ENCODE measurements around the gene UGP2. TPM values are rescaled to one million over a fixed set of nuclear protein-coding genes. Genes with fewer than 3 reads are reported as not detected.
"Not testable (repeated sequence)": the region's sequence is repeated elsewhere in the genome, so short reads cannot be mapped to it uniquely, and the experiment has no call there.

UGP2 gene
- total and polyA plus RNA-seq, 5 donors: 210 to 276 (median 271) TPM

DNA sequence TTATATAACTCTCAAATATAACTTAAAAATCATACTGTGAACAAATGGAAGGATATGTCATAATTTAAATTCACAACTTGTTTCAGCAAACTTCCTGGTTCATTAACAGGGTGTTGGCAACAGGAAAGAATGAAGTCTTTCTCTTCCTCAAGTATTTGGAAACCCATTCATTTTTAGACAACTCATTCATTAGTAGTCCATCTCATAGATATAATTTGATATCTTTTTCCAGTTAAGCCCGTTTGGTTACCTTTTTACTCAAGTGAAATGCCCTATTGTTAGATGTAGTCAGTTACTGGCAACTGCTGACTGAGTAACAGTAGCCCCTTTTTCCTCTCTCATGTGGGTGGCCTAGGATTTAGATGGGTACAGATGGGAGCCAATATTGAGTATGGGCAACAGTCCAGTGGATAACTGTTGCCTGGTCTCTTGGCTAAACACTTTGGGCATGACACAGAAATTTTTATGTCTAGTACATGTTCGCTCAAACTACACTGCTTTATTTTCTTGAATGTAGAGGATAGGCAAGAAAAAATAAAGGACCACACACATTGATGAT, 4.6 kb upstream of the UGP2 start:
- intact Hi-C loops (cut with DNase I): no loop called here
- ATAC-seq (no peak), DNase-seq (no peak)
- Histone ChIP-seq H3K4me3 (ENCODE audit: low read length) (no peak overlapping the region), H3K4me1 (ENCODE audit: control insufficient read depth, insufficient read depth, low read length) (peaks cover 4% of the 10 kb centered on the region), H3K27me3 (ENCODE audit: control insufficient read depth, insufficient read depth) (no peaks in the 10 kb centered on the region), H3K9me3 (ENCODE audit: control insufficient read depth, low read length) (no peaks in the 10 kb centered on the region), H3K27ac (ENCODE audit: low read length) (no peak overlapping the region)
- 76% methylated on average over 2 of the region's 2 CpGs for WGBS

DNA sequence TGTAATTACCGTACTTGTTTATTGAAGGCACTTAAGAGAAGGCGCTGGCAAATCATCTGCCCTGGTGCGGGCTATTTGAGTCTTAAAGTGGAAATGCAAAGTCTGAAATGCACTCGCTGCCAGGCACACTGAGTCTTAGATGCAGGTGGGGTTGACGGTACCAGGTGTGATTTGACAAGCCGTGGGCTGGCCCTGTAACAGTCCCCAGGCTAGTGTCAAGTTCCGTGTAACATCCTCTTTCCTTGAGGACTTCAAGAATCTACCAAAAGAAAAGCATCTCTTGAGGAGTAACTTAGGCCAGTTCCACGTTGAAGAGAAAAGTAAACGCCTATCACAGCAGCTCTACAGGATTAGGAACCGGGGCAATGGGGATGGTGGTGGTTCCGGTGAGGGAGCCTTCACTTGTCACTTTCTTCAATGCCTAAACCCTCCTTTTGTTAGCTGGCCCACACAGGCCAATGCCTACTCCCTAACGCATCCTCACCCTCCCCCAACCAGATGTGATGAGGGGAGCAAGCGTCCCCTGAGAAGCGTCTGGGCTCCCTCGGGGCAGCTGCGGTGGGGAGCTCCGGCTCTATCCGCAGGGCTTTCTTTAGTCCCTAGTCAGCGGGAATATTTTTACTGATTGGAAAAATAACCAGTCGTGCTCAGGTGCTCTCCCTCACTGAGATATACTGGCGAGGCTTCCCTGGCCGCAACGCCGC, 1.5 kb upstream of the UGP2 start:
- peaks cover 10% of the 10 kb centered on the region for H3K4me1 ChIP-seq (ENCODE audit: control insufficient read depth, insufficient read depth, low read length)
- no peaks in the 10 kb centered on the region for H3K9me3 ChIP-seq (ENCODE audit: control insufficient read depth, low read length)
- peak overlapping the region; percentile 76 for H3K27ac ChIP-seq (ENCODE audit: low read length)
- peak overlapping the region; percentile 74 for H3K4me3 ChIP-seq (ENCODE audit: low read length)
- ATAC-seq (peak; percentile 3 to 17), DNase-seq (no peak)
- 11% methylated on average over 24 of the region's 24 CpGs for WGBS
- H3K27me3 ChIP-seq (ENCODE audit: control insufficient read depth, insufficient read depth): no peaks in the 10 kb centered on the region
- intact Hi-C loops (cut with DNase I): no loop called here

DNA sequence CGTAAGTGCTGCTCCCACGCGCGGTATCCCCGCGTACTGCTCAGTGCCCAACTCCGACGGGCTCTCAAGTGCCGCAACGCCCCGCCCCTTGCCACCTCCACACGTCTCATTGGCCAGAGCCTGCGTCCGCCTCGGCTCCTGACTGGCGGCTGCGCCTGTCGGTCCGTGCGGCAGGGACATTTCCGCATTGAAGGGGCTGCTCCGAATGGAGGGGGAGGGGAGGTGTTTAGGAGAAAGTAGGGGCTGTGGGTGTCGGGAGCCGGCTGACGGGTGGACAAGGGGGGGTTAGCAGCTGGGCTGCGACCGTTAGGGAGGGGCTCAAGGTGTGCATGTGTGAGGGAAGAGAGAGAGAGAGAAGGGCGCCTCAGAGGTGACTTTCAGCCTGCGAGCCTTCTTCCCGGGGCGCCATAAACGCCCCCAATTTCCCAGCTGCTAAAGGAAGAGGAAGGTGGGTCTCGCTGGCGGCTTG, 877 bp upstream of the UGP2 start:
- DNase-seq (peak; percentile 99 to 100 (median 100)), ATAC-seq (peak; percentile 97)
- peak overlapping the region; percentile 74 for H3K4me3 ChIP-seq (ENCODE audit: low read length)
- intact Hi-C loops (cut with DNase I): no loop called here
- WGBS: under 1% methylated on average over 34 of the region's 34 CpGs
- H3K4me1 ChIP-seq (ENCODE audit: control insufficient read depth, insufficient read depth, low read length): peaks cover 11% of the 10 kb centered on the region
- no peaks in the 10 kb centered on the region for H3K27me3 ChIP-seq (ENCODE audit: control insufficient read depth, insufficient read depth)
- H3K27ac ChIP-seq (ENCODE audit: low read length): peak overlapping the region; percentile 97
- no peaks in the 10 kb centered on the region for H3K9me3 ChIP-seq (ENCODE audit: control insufficient read depth, low read length)

DNA sequence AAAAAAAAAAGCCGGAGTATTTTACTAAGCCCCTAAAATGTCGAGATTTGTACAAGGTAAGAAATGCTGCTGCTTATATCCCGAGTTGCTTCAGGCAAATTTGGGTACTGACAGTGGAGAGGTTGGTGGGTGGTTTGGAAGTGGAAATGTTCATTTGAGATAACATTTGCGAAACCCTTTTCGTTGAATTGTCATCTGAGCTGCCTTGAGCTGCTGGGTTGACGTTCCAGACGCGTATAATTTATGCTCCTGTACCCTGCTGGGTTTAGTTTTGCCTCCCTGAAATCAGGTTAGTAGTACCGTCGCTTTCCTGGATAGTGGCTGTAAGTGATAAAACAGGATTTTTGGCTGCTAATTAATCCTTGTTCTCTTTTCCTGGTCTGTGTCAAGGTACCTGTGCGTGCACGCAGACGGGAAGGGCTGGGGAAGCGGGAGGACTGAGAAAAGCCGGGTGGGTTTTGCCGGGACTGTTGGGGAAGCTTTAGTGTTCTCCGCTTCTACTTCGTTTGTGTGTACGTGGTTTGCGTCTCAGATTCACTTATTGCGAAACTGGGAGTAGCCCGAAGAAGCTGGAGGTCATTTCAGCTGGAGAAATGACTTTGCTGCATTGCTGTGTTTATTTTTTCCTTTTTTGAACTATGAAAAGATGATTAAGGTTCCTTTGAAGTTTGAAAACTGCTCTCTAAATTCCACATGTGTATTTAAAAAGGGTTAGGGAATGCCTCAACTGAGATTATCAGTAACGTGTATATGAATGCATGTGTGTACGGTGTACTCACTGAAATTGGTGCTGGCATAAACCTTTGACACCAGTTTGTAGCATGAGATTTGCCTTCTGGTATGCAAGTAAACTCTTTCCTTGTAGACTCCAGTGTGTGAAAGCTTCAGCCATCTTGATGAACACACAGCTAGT, 709 bp downstream of the UGP2 start:
- intact Hi-C loops (cut with DNase I): no loop called here
- peaks cover 13% of the 10 kb centered on the region for H3K4me1 ChIP-seq (ENCODE audit: control insufficient read depth, insufficient read depth, low read length)
- peak in 2 of 3 donors; percentile 27 to 64 for DNase-seq
- H3K27me3 ChIP-seq (ENCODE audit: control insufficient read depth, insufficient read depth): no peaks in the 10 kb centered on the region
- 3% methylated on average over 24 of the region's 24 CpGs for WGBS
- peak; percentile 4 to 15 for ATAC-seq
- H3K9me3 ChIP-seq (ENCODE audit: control insufficient read depth, low read length): no peaks in the 10 kb centered on the region
- peak overlapping the region; percentile 74 for H3K4me3 ChIP-seq (ENCODE audit: low read length)
- H3K27ac ChIP-seq (ENCODE audit: low read length): peak overlapping the region; percentile 99

DNA sequence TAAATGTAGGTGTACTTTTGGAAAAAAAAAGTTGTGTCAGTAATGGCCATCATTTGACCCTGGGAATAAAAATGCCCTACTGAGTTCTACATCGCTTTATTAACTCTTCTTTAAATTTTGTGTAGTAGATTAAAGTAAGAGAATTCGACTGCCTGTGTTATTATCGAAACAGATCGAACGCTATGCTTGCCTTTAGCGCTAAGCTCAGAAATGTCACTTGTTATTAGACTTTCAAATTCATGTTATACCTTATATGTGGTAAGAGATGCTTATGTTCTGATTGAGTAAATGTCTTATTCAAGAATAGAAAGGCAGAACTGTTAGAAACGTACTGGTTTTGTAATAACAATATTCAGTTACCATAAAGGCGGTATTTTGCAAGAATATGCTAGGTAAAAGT, 1.4 kb downstream of the UGP2 start:
- H3K27me3 ChIP-seq (ENCODE audit: control insufficient read depth, insufficient read depth): no peaks in the 10 kb centered on the region
- H3K4me1 ChIP-seq (ENCODE audit: control insufficient read depth, insufficient read depth, low read length): peaks cover 13% of the 10 kb centered on the region
- H3K9me3 ChIP-seq (ENCODE audit: control insufficient read depth, low read length): no peaks in the 10 kb centered on the region
- H3K4me3 ChIP-seq (ENCODE audit: low read length): peak overlapping the region; percentile 74
- no peak for DNase-seq
- H3K27ac ChIP-seq (ENCODE audit: low read length): no peak overlapping the region
- 55% methylated on average over 8 of the region's 8 CpGs for WGBS
- intact Hi-C loops (cut with DNase I): no loop called here
- ATAC-seq: no peak

DNA sequence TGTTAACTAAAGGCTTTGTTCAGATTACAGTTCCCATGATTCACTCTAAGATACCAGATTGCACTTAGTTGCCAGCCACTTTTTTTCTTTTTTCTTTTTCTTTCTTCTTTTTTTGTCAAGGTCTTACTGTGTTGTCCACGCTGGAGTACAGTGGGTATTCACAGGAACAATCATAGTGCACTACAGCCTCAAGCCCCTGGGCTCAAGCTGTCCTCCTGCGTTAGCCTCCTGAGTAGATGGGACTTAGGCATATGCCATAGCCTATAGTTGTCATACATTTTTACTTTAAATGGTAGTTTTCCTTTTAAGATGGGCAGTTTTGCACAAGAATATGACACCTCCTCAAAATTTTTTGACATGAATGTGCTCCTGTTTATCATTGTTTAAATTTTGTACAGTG, 2.1 kb downstream of the UGP2 start:
- Histone ChIP-seq H3K4me1 (ENCODE audit: control insufficient read depth, insufficient read depth, low read length) (peaks cover 13% of the 10 kb centered on the region), H3K9me3 (ENCODE audit: control insufficient read depth, low read length) (no peaks in the 10 kb centered on the region), H3K27ac (ENCODE audit: low read length) (no peak overlapping the region), H3K4me3 (ENCODE audit: low read length) (peak overlapping the region; percentile 74), H3K27me3 (ENCODE audit: control insufficient read depth, insufficient read depth) (no peaks in the 10 kb centered on the region)
- ATAC-seq (no peak), DNase-seq (no peak)
- intact Hi-C loops (cut with DNase I): no loop called here
- 60% methylated on average over 2 of the region's 2 CpGs for WGBS

DNA sequence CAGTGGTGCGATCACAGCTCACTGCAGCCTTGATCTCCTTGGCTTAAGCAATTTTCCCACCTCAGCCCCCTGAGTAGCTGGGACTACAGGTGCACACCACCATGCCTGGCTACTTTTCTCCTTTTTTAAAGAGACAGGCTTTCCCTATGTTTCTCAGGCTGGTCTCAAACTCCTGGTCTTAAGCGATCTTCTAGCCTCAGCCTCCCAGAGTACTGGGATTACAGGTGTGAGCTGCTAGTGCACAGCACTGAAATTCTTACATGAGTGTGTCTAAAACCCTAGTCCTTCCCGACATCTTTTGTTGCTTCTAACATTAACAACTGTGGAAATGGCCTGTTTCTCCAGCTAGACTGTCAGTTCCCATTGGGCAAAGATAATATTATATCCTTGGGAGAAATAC, 2.9 kb downstream of the UGP2 start:
- H3K4me1 ChIP-seq (ENCODE audit: control insufficient read depth, insufficient read depth, low read length): peaks cover 15% of the 10 kb centered on the region
- DNase-seq: no peak
- intact Hi-C loops (cut with DNase I): no loop called here
- H3K4me3 ChIP-seq (ENCODE audit: low read length): peak overlapping the region; percentile 74
- peak overlapping the region; percentile 16 for H3K27ac ChIP-seq (ENCODE audit: low read length)
- 62% methylated on average over 3 of the region's 3 CpGs for WGBS
- H3K9me3 ChIP-seq (ENCODE audit: control insufficient read depth, low read length): no peaks in the 10 kb centered on the region
- no peak for ATAC-seq
- no peaks in the 10 kb centered on the region for H3K27me3 ChIP-seq (ENCODE audit: control insufficient read depth, insufficient read depth)

DNA sequence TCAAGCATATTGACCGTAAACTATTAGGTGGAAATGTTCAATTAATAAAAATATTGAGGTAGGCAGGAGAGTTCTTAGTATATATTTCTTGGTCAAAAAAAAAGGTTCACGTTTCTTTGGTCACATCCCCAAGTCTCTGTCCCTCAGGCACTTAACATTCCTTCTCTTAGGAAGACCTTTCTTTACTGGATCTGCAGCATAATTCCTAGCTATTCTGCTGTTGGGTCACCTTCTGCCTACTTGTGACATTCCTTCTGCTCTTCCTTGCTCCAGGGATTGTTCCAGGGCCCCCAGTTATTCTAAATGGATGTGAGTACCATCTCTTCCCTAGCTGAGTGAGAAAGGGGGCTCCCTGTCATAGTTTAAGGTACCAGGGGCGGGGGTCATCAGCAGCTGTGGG, 4.2 kb downstream of the UGP2 start:
- H3K9me3 ChIP-seq (ENCODE audit: control insufficient read depth, low read length): no peaks in the 10 kb centered on the region
- peak overlapping the region; percentile 43 for H3K27ac ChIP-seq (ENCODE audit: low read length)
- ATAC-seq (no peak), DNase-seq (no peak)
- WGBS: 74% methylated on average over 3 of the region's 3 CpGs
- H3K4me1 ChIP-seq (ENCODE audit: control insufficient read depth, insufficient read depth, low read length): peaks cover 12% of the 10 kb centered on the region
- no peak overlapping the region for H3K4me3 ChIP-seq (ENCODE audit: low read length)
- intact Hi-C loops (cut with DNase I): no loop called here
- no peaks in the 10 kb centered on the region for H3K27me3 ChIP-seq (ENCODE audit: control insufficient read depth, insufficient read depth)

DNA sequence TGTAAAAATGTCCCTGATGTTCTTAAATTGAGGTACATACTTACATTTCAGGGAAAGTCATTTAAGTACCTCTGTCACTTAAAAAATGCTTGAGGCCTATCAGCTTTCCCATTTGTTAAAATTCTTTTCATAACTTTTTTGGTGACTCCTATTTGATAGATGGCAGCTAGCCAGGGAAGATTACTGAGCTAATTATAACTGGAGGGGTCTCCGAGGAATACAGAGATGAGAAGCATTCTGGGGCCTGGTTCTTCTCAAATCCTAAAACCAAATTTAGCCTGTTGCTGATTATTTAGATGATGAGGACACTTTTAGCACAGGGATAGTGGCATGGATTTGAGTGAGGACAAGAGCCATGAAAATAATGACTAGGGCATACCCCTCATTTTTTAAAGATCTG, 4.8 kb downstream of the UGP2 start:
- intact Hi-C loops (cut with DNase I): no loop called here
- DNase-seq (no peak), ATAC-seq (no peak)
- Histone ChIP-seq H3K27me3 (ENCODE audit: control insufficient read depth, insufficient read depth) (no peaks in the 10 kb centered on the region), H3K27ac (ENCODE audit: low read length) (no peak overlapping the region), H3K9me3 (ENCODE audit: control insufficient read depth, low read length) (no peaks in the 10 kb centered on the region), H3K4me1 (ENCODE audit: control insufficient read depth, insufficient read depth, low read length) (peaks cover 12% of the 10 kb centered on the region), H3K4me3 (ENCODE audit: low read length) (no peak overlapping the region)
- 12% methylated on average over 1 of the region's 1 CpG for WGBS

DNA sequence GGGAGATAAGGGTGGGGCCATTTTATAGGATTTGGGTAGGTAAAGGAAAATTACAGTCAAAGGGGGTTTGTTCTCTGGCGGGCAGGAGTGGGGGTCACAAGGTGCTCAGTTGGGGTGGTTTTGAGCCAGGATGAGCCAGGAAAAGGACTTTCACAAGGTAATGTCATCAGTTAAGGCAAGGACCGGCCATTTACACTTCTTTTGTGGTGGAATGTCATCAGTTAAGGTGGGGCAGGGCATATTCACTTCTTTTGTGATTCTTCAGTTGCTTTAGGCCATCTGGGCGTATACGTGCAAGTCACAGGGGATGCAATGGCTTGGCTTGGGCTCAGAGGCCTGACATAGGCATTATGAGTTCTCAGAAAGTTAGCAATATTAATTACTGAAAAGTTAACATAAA, 5.9 kb downstream of the UGP2 start:
- ATAC-seq; DNase-seq; H3K27me3 ChIP-seq (ENCODE audit: control insufficient read depth, insufficient read depth); H3K9me3 ChIP-seq (ENCODE audit: control insufficient read depth, low read length); intact Hi-C loops (cut with DNase I); H3K4me3 ChIP-seq (ENCODE audit: low read length); H3K27ac ChIP-seq (ENCODE audit: low read length): not testable (repeated sequence)
- WGBS: 91% methylated on average over 4 of the region's 4 CpGs
- peaks cover 16% of the 10 kb centered on the region for H3K4me1 ChIP-seq (ENCODE audit: control insufficient read depth, insufficient read depth, low read length)
